Panc1 (cell line): ENCODE results near the gene HEG1. TPM values are rescaled to one million over a fixed set of nuclear protein-coding genes. Genes with fewer than 3 reads are reported as not detected.

ENCODE experiments used
- ATAC-seq: fragments of 200-7000 bp; cut with Tn5 transposase; 2 replicates; pipeline ENCODE4 v1.9.1; 2020; ENCODE audit warnings: mild to moderate bottlenecking, moderate library complexity
- BruUV-seq: library from RNA; stranded (reverse); fragments of 400-500 nt; replicated peaks from 2 replicates; lab custom pipeline; 2021; lab: Mats Ljungman, UMichigan
- CTCF ChIA-PET: fragments of 300-600 bp; sonication (Branson Sonifier 250); formaldehyde crosslinking; loops from one replicate; lab custom pipeline; 2022; ENCODE audit warnings: antibody characterized with exemption; lab: Charles Lee
- POLR2A ChIA-PET: fragments of 300-600 bp; sonication (Branson Sonifier 250); formaldehyde crosslinking; loops from one replicate; lab custom pipeline; 2022; ENCODE audit warnings: antibody characterized with exemption; lab: Charles Lee
- DNase-seq: peaks from one replicate; pipeline ENCODE4 v3.0.0-alpha.2; 2010; ENCODE audit warnings: low read depth, low spot score
- H3K27ac ChIP-seq: 2 replicates; pipeline ENCODE4 v1.5.1; 2011; ENCODE audit warnings: mild to moderate bottlenecking, low read length, inconsistent platforms
- H3K27me3 ChIP-seq: fragments of 200-500 bp; sonication (Bioruptor generic); 2 replicates; pipeline ENCODE4 v1.6.0; 2014; ENCODE audit warnings: low read length, inconsistent platforms; ENCODE audit not compliant: control insufficient read depth, insufficient read depth
- H3K36me3 ChIP-seq: fragments of 200-500 bp; sonication (Bioruptor generic); 2 replicates; pipeline ENCODE4 v1.5.1; 2014; ENCODE audit warnings: inconsistent platforms, mild to moderate bottlenecking, low read length, moderate library complexity; ENCODE audit not compliant: control insufficient read depth, insufficient read depth
- H3K4me1 ChIP-seq: 2 replicates; pipeline ENCODE4 v1.5.1; 2011; ENCODE audit warnings: inconsistent platforms, mild to moderate bottlenecking, low read length, moderate library complexity; ENCODE audit not compliant: control insufficient read depth, insufficient read depth
- H3K4me3 ChIP-seq, 2 experiments: 2 replicates each; pipeline ENCODE4 v1.5.1; 2011 to 2012; ENCODE audit warnings: low read depth in 2 of 2, low read length in 2 of 2, mild to moderate bottlenecking in 2 of 2, inconsistent platforms in 1 of 2, moderate library complexity in 1 of 2
- H3K9me3 ChIP-seq: fragments of 200-500 bp; sonication (Bioruptor generic); 2 replicates; pipeline ENCODE4 v1.5.1; 2014; ENCODE audit warnings: low read depth, mild to moderate bottlenecking, inconsistent platforms, low read length, moderate library complexity; ENCODE audit not compliant: control insufficient read depth, insufficient read depth
- POLR2AphosphoS5 ChIP-seq: IDR thresholded peaks from 2 replicates; pipeline ENCODE4 v1.6.1; 2012; ENCODE audit warnings: mild to moderate bottlenecking, low read depth, low read length, moderate library complexity
- SIN3A ChIP-seq: IDR thresholded peaks from 2 replicates; pipeline ENCODE4 v1.6.1; 2012; ENCODE audit warnings: low read depth, mild to moderate bottlenecking, low read length, moderate library complexity, borderline replicate concordance; ENCODE audit not compliant: insufficient read depth
- TCF7L2 ChIP-seq: IDR thresholded peaks from 2 replicates; pipeline ENCODE4 v1.6.1; 2011; ENCODE audit warnings: mild to moderate bottlenecking, low read depth, low read length, inconsistent platforms
- in situ Hi-C: cut with HindIII; loops from 2 replicates; pipeline ENCODE4 v1.10.0; 2016; ENCODE audit warnings: low sequenced_read_pairs, low pct_unique_long_range_greater_than_20kb
- intact Hi-C: fragments of 100-400 bp; cut with micrococcal nuclease; formaldehyde crosslinking; loops from one replicate; pipeline ENCODE4 v1.10.0; 2022; ENCODE audit not compliant: unreplicated experiment
- total RNA-seq: library from RNA; stranded (reverse); gene quantifications from one replicate; pipeline ENCODE4 v1.2.1, GENCODE V29; 2021; ENCODE audit not compliant: unreplicated experiment
- TF ChIP-seq, protein P1 (sequence below): fragments of 450-650 bp; IDR thresholded peaks from 2 replicates; pipeline ENCODE4 v1.5.1; 2017; ENCODE audit warnings: mild to moderate bottlenecking
- TF ChIP-seq, protein P2 (sequence below), 2 experiments: IDR thresholded peaks; 2 replicates each; pipeline ENCODE4 v1.6.1; 2011 to 2012; ENCODE audit warnings: low read depth in 2 of 2, control low read depth in 1 of 2, low read length in 1 of 2, mild to moderate bottlenecking in 1 of 2, moderate library complexity in 1 of 2; ENCODE audit not compliant: insufficient read depth in 1 of 2

The HEG1 gene
- total RNA-seq, 1 experiment from 2014 or later, result 141 TPM

DNA sequence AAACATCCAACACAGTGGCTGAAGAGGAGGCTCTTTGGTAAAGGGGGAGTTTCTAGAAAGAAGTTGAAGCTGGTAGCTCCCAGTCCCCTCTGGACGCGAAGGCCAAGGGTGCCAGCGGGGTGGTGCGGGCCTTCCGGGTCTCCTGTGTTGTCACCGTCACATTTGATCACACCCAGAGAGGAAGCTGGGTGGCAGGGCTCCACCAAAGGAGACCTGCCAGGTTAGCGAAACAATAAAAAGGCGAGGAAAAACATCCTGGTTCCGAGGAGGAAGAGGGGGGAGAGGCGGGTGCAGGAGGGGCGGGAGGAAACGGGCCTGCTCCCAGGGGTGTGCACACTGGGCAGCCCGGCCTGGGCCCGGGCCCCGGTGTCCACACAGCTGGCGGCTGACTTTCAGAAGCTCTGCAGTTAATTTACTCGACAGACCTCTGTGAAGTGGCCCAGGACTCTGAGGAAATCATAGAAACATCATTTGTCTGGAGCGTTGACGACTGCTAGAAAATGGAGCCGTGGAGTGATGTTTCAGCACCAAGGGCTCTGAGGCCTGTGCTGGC, 12.1 kb downstream of the HEG1 start:
- CTCF ChIA-PET, result no interaction called here
- in situ Hi-C loops (no loop called here), intact Hi-C loops (no loop called here)
- H3K4me1 ChIP-seq, result peaks cover 71% of the 10 kb centered on the region
- ATAC-seq (no peak), DNase-seq (no peak)
- no peaks in the 10 kb centered on the region for H3K36me3 ChIP-seq
- TF ChIP-seq, protein P1, sequence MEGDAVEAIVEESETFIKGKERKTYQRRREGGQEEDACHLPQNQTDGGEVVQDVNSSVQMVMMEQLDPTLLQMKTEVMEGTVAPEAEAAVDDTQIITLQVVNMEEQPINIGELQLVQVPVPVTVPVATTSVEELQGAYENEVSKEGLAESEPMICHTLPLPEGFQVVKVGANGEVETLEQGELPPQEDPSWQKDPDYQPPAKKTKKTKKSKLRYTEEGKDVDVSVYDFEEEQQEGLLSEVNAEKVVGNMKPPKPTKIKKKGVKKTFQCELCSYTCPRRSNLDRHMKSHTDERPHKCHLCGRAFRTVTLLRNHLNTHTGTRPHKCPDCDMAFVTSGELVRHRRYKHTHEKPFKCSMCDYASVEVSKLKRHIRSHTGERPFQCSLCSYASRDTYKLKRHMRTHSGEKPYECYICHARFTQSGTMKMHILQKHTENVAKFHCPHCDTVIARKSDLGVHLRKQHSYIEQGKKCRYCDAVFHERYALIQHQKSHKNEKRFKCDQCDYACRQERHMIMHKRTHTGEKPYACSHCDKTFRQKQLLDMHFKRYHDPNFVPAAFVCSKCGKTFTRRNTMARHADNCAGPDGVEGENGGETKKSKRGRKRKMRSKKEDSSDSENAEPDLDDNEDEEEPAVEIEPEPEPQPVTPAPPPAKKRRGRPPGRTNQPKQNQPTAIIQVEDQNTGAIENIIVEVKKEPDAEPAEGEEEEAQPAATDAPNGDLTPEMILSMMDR, result no peak
- TF ChIP-seq TCF7L2 (no peak), POLR2AphosphoS5 (no peak), SIN3A (no peak)
- TF ChIP-seq, protein P2, sequence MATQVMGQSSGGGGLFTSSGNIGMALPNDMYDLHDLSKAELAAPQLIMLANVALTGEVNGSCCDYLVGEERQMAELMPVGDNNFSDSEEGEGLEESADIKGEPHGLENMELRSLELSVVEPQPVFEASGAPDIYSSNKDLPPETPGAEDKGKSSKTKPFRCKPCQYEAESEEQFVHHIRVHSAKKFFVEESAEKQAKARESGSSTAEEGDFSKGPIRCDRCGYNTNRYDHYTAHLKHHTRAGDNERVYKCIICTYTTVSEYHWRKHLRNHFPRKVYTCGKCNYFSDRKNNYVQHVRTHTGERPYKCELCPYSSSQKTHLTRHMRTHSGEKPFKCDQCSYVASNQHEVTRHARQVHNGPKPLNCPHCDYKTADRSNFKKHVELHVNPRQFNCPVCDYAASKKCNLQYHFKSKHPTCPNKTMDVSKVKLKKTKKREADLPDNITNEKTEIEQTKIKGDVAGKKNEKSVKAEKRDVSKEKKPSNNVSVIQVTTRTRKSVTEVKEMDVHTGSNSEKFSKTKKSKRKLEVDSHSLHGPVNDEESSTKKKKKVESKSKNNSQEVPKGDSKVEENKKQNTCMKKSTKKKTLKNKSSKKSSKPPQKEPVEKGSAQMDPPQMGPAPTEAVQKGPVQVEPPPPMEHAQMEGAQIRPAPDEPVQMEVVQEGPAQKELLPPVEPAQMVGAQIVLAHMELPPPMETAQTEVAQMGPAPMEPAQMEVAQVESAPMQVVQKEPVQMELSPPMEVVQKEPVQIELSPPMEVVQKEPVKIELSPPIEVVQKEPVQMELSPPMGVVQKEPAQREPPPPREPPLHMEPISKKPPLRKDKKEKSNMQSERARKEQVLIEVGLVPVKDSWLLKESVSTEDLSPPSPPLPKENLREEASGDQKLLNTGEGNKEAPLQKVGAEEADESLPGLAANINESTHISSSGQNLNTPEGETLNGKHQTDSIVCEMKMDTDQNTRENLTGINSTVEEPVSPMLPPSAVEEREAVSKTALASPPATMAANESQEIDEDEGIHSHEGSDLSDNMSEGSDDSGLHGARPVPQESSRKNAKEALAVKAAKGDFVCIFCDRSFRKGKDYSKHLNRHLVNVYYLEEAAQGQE (IDR thresholded peaks at IDR 0.05; ENCODE audit: insufficient read depth in 1 of 2, low read depth in 2 of 2, low read length in 1 of 2), result no peak
- no peaks in the 10 kb centered on the region for H3K9me3 ChIP-seq
- H3K27me3 ChIP-seq, result no peaks in the 10 kb centered on the region
- H3K4me3 ChIP-seq, result no peak overlapping the region
- POLR2A ChIA-PET, result no interaction called here
- peak overlapping the region; percentile 66 for H3K27ac ChIP-seq
- BruUV-seq, result no TSS peak

DNA sequence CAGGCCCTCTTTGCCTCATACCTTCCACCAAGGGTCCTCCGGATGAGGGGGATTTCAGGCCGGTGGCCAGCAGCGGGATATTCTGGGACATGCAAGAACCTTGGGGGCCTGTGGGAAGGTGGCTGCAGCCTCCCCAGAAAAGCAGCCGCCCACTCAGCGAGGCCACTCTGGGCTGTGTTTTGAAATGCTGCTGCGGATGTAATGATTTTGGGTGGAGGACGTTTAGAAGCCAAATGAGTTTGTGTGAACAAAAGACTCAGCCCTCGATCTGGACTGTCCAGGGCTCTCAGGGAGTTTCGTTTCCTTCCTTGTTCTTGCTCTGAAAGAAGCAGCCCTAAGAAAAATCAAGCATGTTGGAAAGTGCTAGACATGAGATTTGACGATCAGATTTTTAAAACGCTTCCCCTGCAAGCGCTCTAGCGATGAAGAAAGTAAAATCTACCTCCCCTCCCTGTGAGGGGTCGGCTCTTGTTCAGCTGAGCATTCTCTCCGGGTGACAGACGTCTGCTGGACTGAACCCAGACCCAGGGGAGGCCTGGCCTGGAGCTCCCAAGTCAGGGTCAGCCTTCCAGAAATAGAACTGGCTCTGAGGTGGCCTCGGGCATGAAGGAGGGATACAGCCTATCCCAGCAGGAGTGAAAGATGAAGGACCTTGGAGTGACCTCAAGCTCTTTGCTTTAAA, 12.9 kb downstream of the HEG1 start:
- no peaks in the 10 kb centered on the region for H3K27me3 ChIP-seq
- ATAC-seq, result no peak
- CTCF ChIA-PET, result no interaction called here
- intact Hi-C loops, result no loop called here
- no TSS peak for BruUV-seq
- POLR2A ChIA-PET, result no interaction called here
- H3K9me3 ChIP-seq, result no peaks in the 10 kb centered on the region
- DNase-seq, result no peak
- 0 out of 2 replicates have a peak, but pooled peaks have one; percentile 16 for TF ChIP-seq POLR2AphosphoS5
- TF ChIP-seq, protein P1, result no peak
- TF ChIP-seq TCF7L2, result no peak
- peak overlapping the region; percentile 66 for H3K27ac ChIP-seq
- in situ Hi-C loops, result no loop called here
- H3K4me1 ChIP-seq, result peaks cover 69% of the 10 kb centered on the region
- H3K4me3 ChIP-seq, result no peak overlapping the region
- no peaks in the 10 kb centered on the region for H3K36me3 ChIP-seq
